Upper lobe of left lung (tissue), 4 donors: ENCODE data around the gene UGT1A5.

Source experiments
- CTCF ChIP-seq, 6 experiments: fragments of 450-650 bp in 4 of 6; fragments of 200-600 bp in 2 of 6; sonication (generic) in 2 of 6; IDR thresholded peaks; one replicate each; pipeline ENCODE4 v1.5.1; 2016 to 2019; ENCODE audit warnings: antibody characterized with exemption in 6 of 6
- POLR2AphosphoS5 ChIP-seq, 2 donors: sonication (generic); formaldehyde crosslinking; IDR thresholded peaks; one replicate each; pipeline ENCODE4 v1.5.1; 2017; ENCODE audit warnings: antibody characterized with exemption in 2 of 2

GRCh38 chr2:233756429-233757081, 43.8 kb downstream of the UGT1A5 start:
- TF ChIP-seq CTCF (IDR thresholded peaks at IDR 0.05) (no peak), POLR2AphosphoS5 (IDR thresholded peaks at IDR 0.05) (no peak)
